CD4-positive, alpha-beta T cell treated with Interleukin-6 at 100 ng/mL for 8 hours (primary cell): ENCODE data around the gene NOXA1.

Source experiments
- DNase-seq: peaks from one replicate; pipeline ENCODE4 v3.0.0-alpha.2; 2020; ENCODE audit warnings: mixed read lengths, low spot score

NOXA1 gene

GRCh38 chr9:137427454-137428310, 4.5 kb downstream of the NOXA1 start:
- DNase-seq, result no peak

- no peak for DNase-seq
Observed at GRCh38 chr9:137428311-137428630, 5.1 kb downstream of the NOXA1 start.

- DNase-seq, result no peak
Observed at GRCh38 chr9:137428841-137429545, 5.8 kb downstream of the NOXA1 start.

GRCh38 chr9:137429546-137429890, 6.3 kb downstream of the NOXA1 start:
- no peak for DNase-seq

GRCh38 chr9:137429974-137430722, 7.0 kb downstream of the NOXA1 start:
- DNase-seq, result no peak

- no peak for DNase-seq
Observed at GRCh38 chr9:137430723-137431415, 7.7 kb downstream of the NOXA1 start.

GRCh38 chr9:137431416-137431931, 8.3 kb downstream of the NOXA1 start:
- DNase-seq, result no peak

GRCh38 chr9:137432687-137433348, 9.6 kb downstream of the NOXA1 start:
- DNase-seq, result no peak

GRCh38 chr9:137433349-137433915, 10.2 kb downstream of the NOXA1 start:
- DNase-seq, result no peak

- no peak for DNase-seq
Observed at GRCh38 chr9:137433916-137434431, 10.8 kb downstream of the NOXA1 start.

GRCh38 chr9:137434498-137435380, 11.5 kb downstream of the NOXA1 start:
- no peak for DNase-seq

GRCh38 chr9:137435381-137435891, 12.2 kb downstream of the NOXA1 start:
- no peak for DNase-seq

GRCh38 chr9:137435980-137436760, 13.0 kb downstream of the NOXA1 start:
- DNase-seq, result no peak

GRCh38 chr9:137436761-137437600, 13.8 kb downstream of the NOXA1 start:
- DNase-seq, result no peak

- DNase-seq, result no peak
Observed at GRCh38 chr9:137437691-137438590, 14.7 kb downstream of the NOXA1 start.

GRCh38 chr9:137438591-137439157, 15.5 kb downstream of the NOXA1 start:
- no peak for DNase-seq
